Effector memory CD8-positive, alpha-beta T cell (primary cell): Measurements from ENCODE around the gene CSNK1A1L.
A peak's percentile ranks its signal among the peaks of the same experiment; 100 is the strongest.
"Not testable (repeated sequence)": the region's sequence is repeated elsewhere in the genome, so short reads cannot be mapped to it uniquely, and the experiment has no call there.

Experiments used
- ATAC-seq: fragments of 150-1000 bp; cut with Tn5 transposase; replicated peaks from 2 replicates; pipeline ENCODE4 v1.10.0; 2021; ENCODE audit warnings: mild to moderate bottlenecking, moderate library complexity
- DNase-seq, 3 experiments: peaks; one replicate each; pipeline ENCODE4 v3.0.0; 2021
- H3K27ac Mint-ChIP-seq, 2 donors: one replicate each; pipeline ENCODE4 v1.8.0; 2022; ENCODE audit warnings: mild to moderate bottlenecking in 2 of 2, mixed read lengths in 2 of 2, moderate library complexity in 2 of 2
- H3K27me3 Mint-ChIP-seq, 2 donors: one replicate each; pipeline ENCODE4 v1.8.0; 2022; ENCODE audit warnings: mixed read lengths in 2 of 2
- H3K36me3 Mint-ChIP-seq: one replicate; pipeline ENCODE4 v1.8.0; 2022; ENCODE audit warnings: mild to moderate bottlenecking, moderate library complexity, mixed read lengths; ENCODE audit not compliant: insufficient read depth
- H3K4me1 Mint-ChIP-seq, 2 donors: one replicate each; pipeline ENCODE4 v1.8.0; 2022; ENCODE audit warnings: low read depth in 2 of 2, mixed read lengths in 2 of 2
- H3K4me3 Mint-ChIP-seq, 2 donors: one replicate each; pipeline ENCODE4 v1.8.0; 2022; ENCODE audit warnings: mild to moderate bottlenecking in 2 of 2, mixed read lengths in 2 of 2, moderate library complexity in 2 of 2
- H3K9me3 Mint-ChIP-seq, 2 donors: one replicate each; pipeline ENCODE4 v1.8.0; 2022; ENCODE audit warnings: mixed read lengths in 2 of 2

The CSNK1A1L gene

GRCh38 chr13:37068962-37069361 lies 36.5 kb downstream of the CSNK1A1L start:
- DNase-seq (no peak), ATAC-seq (no peak)
- H3K9me3 Mint-ChIP-seq: no peaks in the 10 kb centered on the region
- no peaks in the 10 kb centered on the region for H3K4me1 Mint-ChIP-seq
- H3K27ac Mint-ChIP-seq: no peak overlapping the region
- no peak overlapping the region for H3K4me3 Mint-ChIP-seq
- peaks cover 5 to 6% of the 10 kb centered on the region in 2 donors for H3K27me3 Mint-ChIP-seq
- H3K36me3 Mint-ChIP-seq: peaks cover 2% of the 10 kb centered on the region

- Mint-ChIP-seq H3K36me3 (peaks cover 2% of the 10 kb centered on the region), H3K27me3 (peaks cover 5 to 6% of the 10 kb centered on the region in 2 donors), H3K9me3 (no peaks in the 10 kb centered on the region), H3K27ac (no peak overlapping the region), H3K4me3 (no peak overlapping the region), H3K4me1 (no peaks in the 10 kb centered on the region)
- no peak for ATAC-seq
- no peak for DNase-seq
Measured at GRCh38 chr13:37067874-37068273, 37.6 kb downstream of the CSNK1A1L start.

DNA sequence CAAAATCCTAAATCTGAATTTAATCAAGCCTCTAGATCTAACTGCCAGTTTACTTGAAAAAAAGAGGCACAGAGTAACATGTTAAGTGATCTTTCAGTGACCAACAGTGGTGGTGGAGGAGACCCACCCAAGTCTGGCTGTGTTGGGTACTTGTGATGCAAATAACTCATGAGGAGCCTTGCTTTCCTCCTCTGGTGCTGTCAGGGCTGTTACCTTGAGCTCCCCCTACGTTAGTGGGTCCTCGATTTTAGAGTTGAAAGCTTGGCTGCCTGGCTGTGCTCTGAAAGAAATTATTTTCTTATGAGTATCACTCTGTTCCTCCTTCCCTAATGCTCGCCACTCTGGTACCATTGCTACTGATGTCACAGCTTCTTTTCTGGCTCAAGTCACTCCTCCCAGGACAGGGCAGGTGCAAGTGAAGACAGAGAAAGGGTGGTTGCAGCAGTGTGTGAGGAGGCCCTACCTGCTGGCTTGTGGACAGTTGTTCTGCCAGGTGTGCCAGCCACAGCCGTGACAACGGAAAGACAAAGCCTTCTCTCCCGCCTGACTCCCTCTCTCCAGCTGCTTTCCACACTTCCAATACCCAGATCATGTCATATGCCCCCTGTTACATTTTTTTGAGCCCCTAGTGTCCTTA lies 39.5 kb downstream of the CSNK1A1L start:
- H3K27ac Mint-ChIP-seq: no peak overlapping the region
- peaks cover 5 to 6% of the 10 kb centered on the region in 2 donors for H3K27me3 Mint-ChIP-seq
- H3K4me3 Mint-ChIP-seq: no peak overlapping the region
- ATAC-seq (no peak), DNase-seq (no peak)
- H3K9me3 Mint-ChIP-seq: no peaks in the 10 kb centered on the region
- no peaks in the 10 kb centered on the region for H3K4me1 Mint-ChIP-seq
- peaks cover 2% of the 10 kb centered on the region for H3K36me3 Mint-ChIP-seq

- H3K9me3 Mint-ChIP-seq: no peaks in the 10 kb centered on the region
Measured at GRCh38 chr13:37059848-37060192, 45.6 kb downstream of the CSNK1A1L start.

GRCh38 chr13:37058910-37059847 lies 46.3 kb downstream of the CSNK1A1L start, which contains the start of gene SUPT20H:
TSS of gene SUPT20H (minus strand) at chr13:37059688. CDS start at chr13:37051490, 8,198 bp downstream.
- peaks cover 22 to 25% of the 10 kb centered on the region in 2 donors for H3K4me1 Mint-ChIP-seq
- peak; percentile 94 for ATAC-seq

More at GRCh38 chr13:37059848-37060192, 45.6 kb downstream of the CSNK1A1L start:
- Mint-ChIP-seq H3K36me3 (peaks cover 15% of the 10 kb centered on the region), H3K27me3 (peaks cover 0 to 4% of the 10 kb centered on the region in 2 donors), H3K27ac (peak overlapping the region; percentile 97 to 98), H3K4me3 (peak overlapping the region; percentile 90 to 94), H3K4me1 (peaks cover 22% of the 10 kb centered on the region in 2 donors)
- ATAC-seq: peak; percentile 20
- DNase-seq: no peak

GRCh38 chr13:37056228-37056627 lies 49.2 kb downstream of the CSNK1A1L start:
- H3K4me3 Mint-ChIP-seq, H3K27ac Mint-ChIP-seq, H3K9me3 Mint-ChIP-seq, ATAC-seq, DNase-seq, H3K27me3 Mint-ChIP-seq: not testable (repeated sequence)
- Mint-ChIP-seq H3K4me1 (peaks cover 35 to 44% of the 10 kb centered on the region in 2 donors), H3K36me3 (peaks cover 21% of the 10 kb centered on the region)

More at GRCh38 chr13:37058910-37059847, 46.3 kb downstream of the CSNK1A1L start, which contains the start of gene SUPT20H:
- H3K27ac Mint-ChIP-seq: peak within 1 kb of the TSS; percentile 97 to 98
- H3K27me3 Mint-ChIP-seq: no peaks in the 10 kb centered on the region
- no peaks in the 10 kb centered on the region for H3K9me3 Mint-ChIP-seq
- H3K36me3 Mint-ChIP-seq: peaks cover 15% of the 10 kb centered on the region
- H3K4me3 Mint-ChIP-seq: peak within 1 kb of the TSS; percentile 90 to 94
- peak; percentile 86 to 88 (median 88) for DNase-seq
